Measurements from ENCODE around the gene PGRMC2.

The PGRMC2 gene

DNA sequence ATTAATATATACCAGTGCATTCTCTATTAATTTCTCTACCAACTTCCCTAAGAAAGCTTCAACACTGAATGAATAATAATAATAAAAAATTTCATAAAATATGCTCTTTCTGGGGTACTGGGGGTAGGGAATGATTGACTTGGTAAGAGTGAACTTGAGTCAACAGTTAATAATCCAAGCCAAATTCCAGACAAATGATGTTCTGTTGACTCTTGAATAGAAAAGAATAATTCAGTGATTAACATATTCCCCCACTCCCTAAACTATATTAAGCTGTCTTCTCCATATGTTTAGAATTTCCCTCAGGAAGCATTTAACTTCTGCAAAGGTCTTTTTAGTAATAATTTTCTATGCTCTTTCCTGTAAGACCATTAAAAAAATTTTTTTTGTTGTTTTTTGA, 12.3 kb downstream of the PGRMC2 start:
- TF ChIP-seq EGR1 (IDR thresholded peaks at IDR 0.05) (no peak), EP300 (IDR thresholded peaks at IDR 0.05; ENCODE audit: borderline replicate concordance) (no peak), CREB1 (IDR thresholded peaks at IDR 0.05; ENCODE audit: low read depth) (no peak), CEBPB (IDR thresholded peaks at IDR 0.05) (no peak), TAF1 (IDR thresholded peaks at IDR 0.05; ENCODE audit: low read depth) (no peak), TCF12 (IDR thresholded peaks at IDR 0.05; ENCODE audit: low read depth) (no peak), RAD21 (IDR thresholded peaks at IDR 0.05; ENCODE audit: low read depth) (no peak), YY1 (IDR thresholded peaks at IDR 0.05; ENCODE audit: low read depth) (no peak), NFIC (IDR thresholded peaks at IDR 0.05) (no peak), TEAD4 (IDR thresholded peaks at IDR 0.05) (no peak), ZBTB7A (IDR thresholded peaks at IDR 0.05; ENCODE audit: low read depth) (no peak), FOXM1 (IDR thresholded peaks at IDR 0.05; ENCODE audit: borderline replicate concordance, low read depth) (no peak)
- TF ChIP-seq, protein P1, sequence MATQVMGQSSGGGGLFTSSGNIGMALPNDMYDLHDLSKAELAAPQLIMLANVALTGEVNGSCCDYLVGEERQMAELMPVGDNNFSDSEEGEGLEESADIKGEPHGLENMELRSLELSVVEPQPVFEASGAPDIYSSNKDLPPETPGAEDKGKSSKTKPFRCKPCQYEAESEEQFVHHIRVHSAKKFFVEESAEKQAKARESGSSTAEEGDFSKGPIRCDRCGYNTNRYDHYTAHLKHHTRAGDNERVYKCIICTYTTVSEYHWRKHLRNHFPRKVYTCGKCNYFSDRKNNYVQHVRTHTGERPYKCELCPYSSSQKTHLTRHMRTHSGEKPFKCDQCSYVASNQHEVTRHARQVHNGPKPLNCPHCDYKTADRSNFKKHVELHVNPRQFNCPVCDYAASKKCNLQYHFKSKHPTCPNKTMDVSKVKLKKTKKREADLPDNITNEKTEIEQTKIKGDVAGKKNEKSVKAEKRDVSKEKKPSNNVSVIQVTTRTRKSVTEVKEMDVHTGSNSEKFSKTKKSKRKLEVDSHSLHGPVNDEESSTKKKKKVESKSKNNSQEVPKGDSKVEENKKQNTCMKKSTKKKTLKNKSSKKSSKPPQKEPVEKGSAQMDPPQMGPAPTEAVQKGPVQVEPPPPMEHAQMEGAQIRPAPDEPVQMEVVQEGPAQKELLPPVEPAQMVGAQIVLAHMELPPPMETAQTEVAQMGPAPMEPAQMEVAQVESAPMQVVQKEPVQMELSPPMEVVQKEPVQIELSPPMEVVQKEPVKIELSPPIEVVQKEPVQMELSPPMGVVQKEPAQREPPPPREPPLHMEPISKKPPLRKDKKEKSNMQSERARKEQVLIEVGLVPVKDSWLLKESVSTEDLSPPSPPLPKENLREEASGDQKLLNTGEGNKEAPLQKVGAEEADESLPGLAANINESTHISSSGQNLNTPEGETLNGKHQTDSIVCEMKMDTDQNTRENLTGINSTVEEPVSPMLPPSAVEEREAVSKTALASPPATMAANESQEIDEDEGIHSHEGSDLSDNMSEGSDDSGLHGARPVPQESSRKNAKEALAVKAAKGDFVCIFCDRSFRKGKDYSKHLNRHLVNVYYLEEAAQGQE (IDR thresholded peaks at IDR 0.05; ENCODE audit: low read depth) = no peak
- TF ChIP-seq, protein P2, sequence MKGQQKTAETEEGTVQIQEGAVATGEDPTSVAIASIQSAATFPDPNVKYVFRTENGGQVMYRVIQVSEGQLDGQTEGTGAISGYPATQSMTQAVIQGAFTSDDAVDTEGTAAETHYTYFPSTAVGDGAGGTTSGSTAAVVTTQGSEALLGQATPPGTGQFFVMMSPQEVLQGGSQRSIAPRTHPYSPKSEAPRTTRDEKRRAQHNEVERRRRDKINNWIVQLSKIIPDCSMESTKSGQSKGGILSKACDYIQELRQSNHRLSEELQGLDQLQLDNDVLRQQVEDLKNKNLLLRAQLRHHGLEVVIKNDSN (IDR thresholded peaks at IDR 0.05) = no peak
- TF ChIP-seq, protein P3, sequence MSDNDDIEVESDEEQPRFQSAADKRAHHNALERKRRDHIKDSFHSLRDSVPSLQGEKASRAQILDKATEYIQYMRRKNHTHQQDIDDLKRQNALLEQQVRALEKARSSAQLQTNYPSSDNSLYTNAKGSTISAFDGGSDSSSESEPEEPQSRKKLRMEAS (IDR thresholded peaks at IDR 0.05) = no peak

DNA sequence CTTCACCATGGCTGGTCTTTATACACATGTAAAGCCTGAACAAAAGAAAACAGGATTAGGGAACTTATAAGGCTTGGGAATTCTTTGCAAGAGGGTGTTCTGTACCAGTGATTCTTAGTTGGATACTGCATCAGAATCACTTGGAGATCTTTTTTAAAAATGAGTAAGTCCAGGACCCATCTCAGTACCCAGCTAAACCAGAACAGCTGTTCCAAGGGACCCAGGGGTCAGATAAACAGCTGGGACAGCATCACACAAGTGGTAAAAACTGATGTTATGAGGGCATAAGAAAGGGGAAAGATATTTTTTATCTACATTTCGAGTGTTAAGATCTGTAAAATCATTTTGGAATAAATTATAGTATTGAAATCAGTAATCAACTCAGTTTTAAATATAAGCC, 16.1 kb downstream of the PGRMC2 start:
- no peak for TF ChIP-seq TCF12 (IDR thresholded peaks at IDR 0.05; ENCODE audit: low read depth)
- no peak for TF ChIP-seq FOXM1 (IDR thresholded peaks at IDR 0.05; ENCODE audit: borderline replicate concordance, low read depth)
- no peak for TF ChIP-seq EGR1 (IDR thresholded peaks at IDR 0.05)
- TF ChIP-seq TAF1 (IDR thresholded peaks at IDR 0.05; ENCODE audit: low read depth) = no peak
- TF ChIP-seq TEAD4 (IDR thresholded peaks at IDR 0.05) = no peak
- no peak for TF ChIP-seq EP300 (IDR thresholded peaks at IDR 0.05; ENCODE audit: borderline replicate concordance)
- TF ChIP-seq, protein P1 (IDR thresholded peaks at IDR 0.05; ENCODE audit: low read depth) = no peak
- TF ChIP-seq RAD21 (IDR thresholded peaks at IDR 0.05; ENCODE audit: low read depth) = no peak
- TF ChIP-seq, protein P2 (IDR thresholded peaks at IDR 0.05) = no peak
- TF ChIP-seq CREB1 (IDR thresholded peaks at IDR 0.05; ENCODE audit: low read depth) = no peak
- no peak for TF ChIP-seq YY1 (IDR thresholded peaks at IDR 0.05; ENCODE audit: low read depth)
- TF ChIP-seq, protein P3 (IDR thresholded peaks at IDR 0.05) = no peak
- no peak for TF ChIP-seq ZBTB7A (IDR thresholded peaks at IDR 0.05; ENCODE audit: low read depth)

DNA sequence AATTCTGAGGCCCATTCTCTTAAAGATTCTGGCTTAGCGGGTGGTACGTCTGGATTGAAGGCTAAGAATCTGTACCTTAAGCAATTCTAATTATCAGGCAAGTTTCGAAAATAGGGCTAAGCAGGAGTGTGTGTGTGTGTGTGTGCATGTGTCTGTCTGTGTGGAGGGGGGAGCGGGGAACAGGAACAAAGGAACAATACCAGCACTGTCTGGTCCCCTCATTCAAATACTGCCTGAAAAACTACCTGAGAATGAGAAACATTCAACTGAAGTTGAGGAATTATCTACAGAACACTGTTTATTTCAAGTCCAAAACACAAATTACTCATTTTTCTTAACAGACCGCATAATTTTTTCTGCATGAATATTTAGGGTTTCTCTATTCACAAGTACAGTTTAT, 18.6 kb downstream of the PGRMC2 start:
- no peak for TF ChIP-seq TCF12 (IDR thresholded peaks at IDR 0.05; ENCODE audit: low read depth)
- TF ChIP-seq NFIC (IDR thresholded peaks at IDR 0.05) = no peak
- TF ChIP-seq, protein P2 (IDR thresholded peaks at IDR 0.05) = no peak
- no peak for TF ChIP-seq YY1 (IDR thresholded peaks at IDR 0.05; ENCODE audit: low read depth)
- TF ChIP-seq RAD21 (IDR thresholded peaks at IDR 0.05; ENCODE audit: low read depth) = no peak
- no peak for TF ChIP-seq CREB1 (IDR thresholded peaks at IDR 0.05; ENCODE audit: low read depth)
- TF ChIP-seq, protein P1 (IDR thresholded peaks at IDR 0.05; ENCODE audit: low read depth) = no peak
- no peak for TF ChIP-seq ZBTB7A (IDR thresholded peaks at IDR 0.05; ENCODE audit: low read depth)
- TF ChIP-seq, protein P3 (IDR thresholded peaks at IDR 0.05) = no peak

DNA sequence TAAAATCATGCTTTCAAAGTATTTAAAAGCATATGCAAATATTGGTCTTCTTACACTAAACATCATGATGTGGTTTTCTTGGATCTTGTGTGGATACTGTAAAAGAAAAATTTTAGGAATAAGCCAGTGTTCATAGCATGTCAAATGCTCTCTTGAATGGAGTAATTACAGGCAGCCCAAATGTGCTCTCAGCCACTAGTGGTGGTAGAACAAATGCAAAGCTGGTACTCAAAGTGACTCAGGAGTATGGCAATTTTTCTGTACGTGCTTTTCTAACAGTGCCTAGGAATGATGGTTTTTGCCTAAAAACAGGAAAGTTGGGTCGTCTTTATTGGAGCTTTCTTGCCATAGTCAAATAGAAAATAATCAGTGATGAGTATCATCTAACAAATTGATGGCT, 19.9 kb downstream of the PGRMC2 start:
- TF ChIP-seq NFIC (IDR thresholded peaks at IDR 0.05) = no peak
- no peak for TF ChIP-seq YY1 (IDR thresholded peaks at IDR 0.05; ENCODE audit: low read depth)
- TF ChIP-seq ZBTB7A (IDR thresholded peaks at IDR 0.05; ENCODE audit: low read depth) = no peak
- no peak for TF ChIP-seq EP300 (IDR thresholded peaks at IDR 0.05; ENCODE audit: borderline replicate concordance)
- no peak for TF ChIP-seq EGR1 (IDR thresholded peaks at IDR 0.05)
- TF ChIP-seq, protein P2 (IDR thresholded peaks at IDR 0.05) = no peak
- TF ChIP-seq, protein P1 (IDR thresholded peaks at IDR 0.05; ENCODE audit: low read depth) = no peak
- no peak for TF ChIP-seq RAD21 (IDR thresholded peaks at IDR 0.05; ENCODE audit: low read depth)
- no peak for TF ChIP-seq TCF12 (IDR thresholded peaks at IDR 0.05; ENCODE audit: low read depth)
- TF ChIP-seq TEAD4 (IDR thresholded peaks at IDR 0.05) = no peak
- no peak for TF ChIP-seq TAF1 (IDR thresholded peaks at IDR 0.05; ENCODE audit: low read depth)
- TF ChIP-seq, protein P3 (IDR thresholded peaks at IDR 0.05) = no peak
- no peak for TF ChIP-seq CREB1 (IDR thresholded peaks at IDR 0.05; ENCODE audit: low read depth)
- no peak for TF ChIP-seq CEBPB (IDR thresholded peaks at IDR 0.05)
- TF ChIP-seq FOXM1 (IDR thresholded peaks at IDR 0.05; ENCODE audit: borderline replicate concordance, low read depth) = no peak
